Inflammatory macrophage (primary cell): ENCODE data around the gene ADAM15.

Source experiments
- DNase-seq, 2 donors: peaks; one replicate each; pipeline ENCODE4 v3.0.0-alpha.2; 2020 to 2022

ADAM15 gene

DNA sequence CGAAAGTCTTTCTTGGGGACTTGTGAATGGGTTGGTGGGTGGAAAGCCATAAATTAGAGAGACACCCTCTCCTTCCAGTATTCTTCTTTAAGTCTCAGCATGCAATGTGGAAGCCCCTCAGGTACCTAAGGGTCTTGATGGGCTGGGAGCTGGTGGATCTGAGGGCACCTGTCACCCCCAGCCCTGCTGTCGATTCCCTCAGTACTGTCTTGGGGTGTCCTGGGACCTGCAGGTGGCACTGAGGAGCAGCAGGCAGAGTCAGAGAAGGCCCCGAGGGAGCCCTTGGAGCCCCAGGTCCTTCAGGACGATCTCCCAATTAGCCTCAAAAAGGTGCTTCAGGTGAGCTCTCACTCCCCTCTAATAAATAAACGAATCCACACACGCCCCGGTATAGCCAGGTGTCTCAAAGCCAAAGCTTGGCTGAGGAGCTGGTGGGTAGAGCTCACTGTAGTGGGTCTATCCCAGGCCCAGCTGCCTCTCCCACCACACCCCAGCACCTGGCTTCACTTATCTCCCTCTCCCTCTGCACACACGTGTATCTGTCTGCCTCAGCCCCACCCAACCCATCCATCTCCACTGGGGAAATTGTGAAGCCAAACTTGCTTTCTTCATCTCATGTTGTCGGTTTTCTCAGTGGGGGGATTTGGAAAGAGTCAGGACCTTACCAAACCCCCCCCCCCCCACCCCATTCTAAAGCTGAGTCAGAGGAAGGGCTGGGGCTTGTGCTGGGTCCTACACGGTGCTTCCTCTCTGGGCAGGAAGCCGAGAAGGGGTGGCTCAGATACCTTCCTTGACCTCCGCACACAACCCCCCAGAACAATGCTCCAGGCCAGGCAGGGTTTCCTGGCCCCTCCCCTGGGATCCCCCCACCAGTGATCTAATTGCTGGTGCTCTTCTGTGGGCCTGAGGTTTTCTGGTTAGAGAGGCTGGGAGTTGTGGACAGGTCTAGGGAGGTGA lies 1.6 kb downstream of the ADAM15 start:
- no peak for DNase-seq

DNA sequence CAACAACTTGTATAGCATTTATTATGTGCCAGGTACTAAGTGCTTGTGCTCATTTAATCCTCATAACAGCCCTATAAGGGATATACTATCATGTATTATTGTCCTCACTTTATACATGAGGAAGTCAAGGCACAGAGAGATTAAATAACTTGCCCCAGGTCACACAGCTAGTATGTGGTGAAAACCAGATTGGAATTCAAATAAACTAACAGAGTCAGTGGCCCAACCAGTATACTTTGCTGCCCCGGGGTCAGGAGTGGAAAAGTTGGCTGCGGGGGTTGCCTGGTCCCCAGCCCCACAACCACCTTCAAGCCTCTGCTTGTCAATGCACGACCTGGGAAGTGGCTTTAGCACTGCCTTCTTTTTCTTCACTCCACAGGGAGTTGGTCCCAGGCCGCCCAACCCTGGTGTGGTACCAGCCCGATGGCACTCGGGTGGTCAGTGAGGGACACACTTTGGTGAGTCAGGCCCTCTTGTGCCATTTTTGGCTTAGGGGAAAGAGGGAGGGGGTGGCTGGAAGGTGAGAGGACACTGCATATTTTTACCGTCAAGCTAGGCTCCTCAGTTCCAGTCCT lies 2.5 kb downstream of the ADAM15 start:
- no peak for DNase-seq

- no peak for DNase-seq
Observed at GRCh38 chr1:155057104-155057503, 6.0 kb downstream of the ADAM15 start.

DNA sequence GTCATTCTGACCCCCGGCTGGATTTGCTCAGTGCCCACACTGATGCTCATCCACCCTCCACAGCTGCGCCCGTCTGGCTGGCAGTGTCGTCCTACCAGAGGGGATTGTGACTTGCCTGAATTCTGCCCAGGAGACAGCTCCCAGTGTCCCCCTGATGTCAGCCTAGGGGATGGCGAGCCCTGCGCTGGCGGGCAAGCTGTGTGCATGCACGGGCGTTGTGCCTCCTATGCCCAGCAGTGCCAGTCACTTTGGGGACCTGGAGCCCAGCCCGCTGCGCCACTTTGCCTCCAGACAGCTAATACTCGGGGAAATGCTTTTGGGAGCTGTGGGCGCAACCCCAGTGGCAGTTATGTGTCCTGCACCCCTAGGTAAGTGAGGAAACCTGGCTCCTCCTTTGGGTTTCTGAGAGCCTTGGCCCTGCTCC lies 6.7 kb downstream of the ADAM15 start:
- no peak for DNase-seq

GRCh38 chr1:155060736-155061135 lies 9.6 kb downstream of the ADAM15 start:
- DNase-seq = no peak

DNA sequence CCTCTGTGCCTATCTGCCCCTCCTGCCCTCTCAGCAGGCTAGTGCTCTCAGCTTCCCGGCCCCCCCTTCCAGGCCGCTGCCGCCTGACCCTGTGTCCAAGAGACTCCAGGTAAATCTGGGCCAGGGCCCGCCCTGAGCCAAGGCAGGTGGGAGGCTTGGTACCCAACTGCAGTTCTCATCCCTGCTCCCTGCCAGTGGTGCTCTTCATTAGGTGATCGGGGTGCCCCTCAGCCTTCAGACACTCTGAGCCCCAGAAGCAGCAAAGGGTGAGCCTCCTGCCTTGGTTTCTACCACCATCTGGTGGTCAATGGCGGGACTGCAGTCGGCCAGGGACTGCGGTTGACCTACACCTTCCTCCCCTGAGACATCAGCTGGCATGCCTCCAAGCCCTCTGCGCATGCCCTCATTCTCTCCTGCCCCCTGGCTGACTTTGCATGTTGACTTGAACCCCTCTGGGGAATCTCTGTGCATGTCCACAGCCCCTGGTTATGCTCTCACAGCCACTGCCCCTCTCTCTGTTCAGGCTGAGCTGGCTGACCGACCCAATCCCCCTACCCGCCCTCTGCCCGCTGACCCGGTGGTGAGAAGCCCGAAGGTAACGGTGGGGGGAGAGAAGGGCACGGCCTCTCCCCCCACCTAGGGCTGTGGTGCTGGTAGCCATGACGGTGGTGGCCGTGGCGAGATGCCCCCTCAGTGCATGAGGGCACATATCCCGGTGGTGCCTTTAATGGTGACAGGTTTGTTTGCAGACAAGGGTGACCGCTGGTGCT lies 10.4 kb downstream of the ADAM15 start:
- DNase-seq = peak; percentile 82 to 84

- no peak for DNase-seq
Observed at GRCh38 chr1:155062151-155062686, 11.1 kb downstream of the ADAM15 start.

GRCh38 chr1:155062702-155063411 lies 11.7 kb downstream of the ADAM15 start:
- peak; percentile 52 to 53 for DNase-seq

DNA sequence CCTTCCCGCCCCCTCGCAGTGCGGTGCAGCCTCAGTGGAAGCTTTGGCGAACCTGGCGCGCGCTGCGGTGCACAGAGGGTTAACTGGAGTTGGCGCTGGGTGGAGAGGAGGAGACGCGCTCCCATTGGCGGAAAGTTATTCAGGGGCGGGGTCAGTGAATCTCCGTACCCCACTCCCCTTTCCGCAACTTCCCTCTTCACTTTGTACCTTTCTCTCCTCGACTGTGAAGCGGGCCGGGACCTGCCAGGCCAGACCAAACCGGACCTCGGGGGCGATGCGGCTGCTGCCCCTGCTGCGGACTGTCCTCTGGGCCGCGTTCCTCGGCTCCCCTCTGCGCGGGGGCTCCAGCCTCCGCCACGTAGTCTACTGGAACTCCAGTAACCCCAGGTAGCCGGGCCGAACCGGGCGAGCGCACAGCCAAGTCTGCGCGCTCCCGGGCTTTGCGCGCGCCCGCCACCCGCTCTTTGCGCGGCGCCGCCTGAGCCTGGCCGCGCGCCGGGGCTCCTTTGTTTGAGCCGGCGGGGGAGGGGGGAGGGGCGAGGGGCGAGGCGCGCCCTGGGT lies 12.5 kb downstream of the ADAM15 start, which contains the start of gene EFNA4:
TSS of gene EFNA4 (plus strand) at position 191 of the 561 bp plus-strand sequence. CDS start at position 275, 84 bp downstream.
- DNase-seq = peak; percentile 80 to 81

GRCh38 chr1:155064111-155064831 lies 13.2 kb downstream of the ADAM15 start:
- DNase-seq = no peak

DNA sequence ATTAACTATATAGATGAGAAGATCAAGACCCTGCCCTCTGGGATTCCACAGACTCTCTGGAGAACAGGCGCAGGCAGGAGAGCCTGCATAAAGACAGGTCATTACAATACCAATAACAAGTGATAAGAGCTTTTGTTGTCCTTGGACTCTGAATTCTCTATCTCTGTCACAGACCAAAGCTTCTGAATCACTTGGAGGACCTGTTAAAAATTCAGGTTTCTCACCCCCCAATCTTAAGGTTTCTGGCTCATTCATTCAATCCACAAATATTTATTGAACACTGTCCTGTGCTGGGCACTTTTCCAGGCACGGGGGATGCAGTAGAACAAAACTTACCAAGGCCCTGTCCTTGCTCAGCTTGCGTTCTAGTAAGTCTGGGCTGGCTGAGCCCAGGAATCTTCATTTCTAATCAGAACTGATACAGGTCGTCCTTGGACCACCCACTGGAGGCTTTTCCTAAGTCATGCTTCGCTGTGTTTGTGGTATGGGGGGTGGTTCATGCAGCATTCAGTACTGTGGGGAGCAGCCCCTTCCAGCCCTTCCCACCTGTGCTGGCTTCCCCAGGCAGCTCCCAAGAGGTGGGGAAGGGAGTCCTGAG lies 13.8 kb downstream of the ADAM15 start:
- no peak for DNase-seq

GRCh38 chr1:155066777-155067176 lies 15.7 kb downstream of the ADAM15 start:
- no peak for DNase-seq

DNA sequence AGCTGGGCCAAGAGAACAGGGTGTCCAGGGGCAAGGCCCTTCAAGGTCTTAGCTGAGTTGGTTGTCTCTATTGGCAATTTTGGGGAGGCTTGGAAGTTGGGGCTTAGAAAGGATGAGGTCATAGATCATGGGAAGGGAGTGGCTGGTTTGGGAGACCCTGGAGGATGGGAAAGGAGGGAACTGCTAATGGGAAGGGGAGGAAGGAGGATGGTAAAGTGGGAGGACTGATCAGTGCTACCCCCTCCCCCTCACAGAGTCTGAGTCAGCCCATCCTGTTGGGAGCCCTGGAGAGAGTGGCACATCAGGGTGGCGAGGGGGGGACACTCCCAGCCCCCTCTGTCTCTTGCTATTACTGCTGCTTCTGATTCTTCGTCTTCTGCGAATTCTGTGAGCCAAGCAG lies 17.5 kb downstream of the ADAM15 start:
- no peak for DNase-seq

DNA sequence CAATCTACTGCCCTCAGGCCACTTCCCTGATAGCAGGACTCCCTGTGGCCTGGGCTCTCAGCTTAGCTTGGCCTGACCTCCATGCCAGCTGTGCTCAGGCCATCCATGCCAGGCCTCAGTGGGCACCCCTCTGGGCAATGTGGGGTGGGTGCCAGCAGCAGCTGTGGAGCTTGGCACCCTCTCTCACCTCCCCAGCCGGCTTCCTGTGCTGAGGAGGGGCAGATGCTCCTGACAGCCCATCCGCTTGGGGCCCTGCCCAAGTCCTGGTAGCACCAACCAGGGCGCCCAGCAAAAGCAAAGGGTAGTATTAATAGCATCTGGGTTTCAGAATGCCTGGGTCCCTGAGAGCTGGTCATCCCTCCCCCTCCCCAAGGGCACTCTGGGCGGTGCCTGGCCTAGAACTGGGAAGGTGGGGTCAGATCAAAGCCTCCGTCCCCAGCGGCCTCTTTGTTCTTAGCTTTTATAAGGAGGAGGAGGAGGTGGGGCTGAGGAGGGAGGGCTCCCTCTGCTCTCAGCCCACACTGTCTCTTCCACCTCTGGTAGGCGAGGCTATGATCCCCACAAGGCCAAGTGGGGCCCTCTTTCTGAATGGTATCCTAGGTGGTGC lies 18.5 kb downstream of the ADAM15 start:
- no peak for DNase-seq

GRCh38 chr1:155070158-155070621 lies 19.1 kb downstream of the ADAM15 start:
- no peak for DNase-seq

DNA sequence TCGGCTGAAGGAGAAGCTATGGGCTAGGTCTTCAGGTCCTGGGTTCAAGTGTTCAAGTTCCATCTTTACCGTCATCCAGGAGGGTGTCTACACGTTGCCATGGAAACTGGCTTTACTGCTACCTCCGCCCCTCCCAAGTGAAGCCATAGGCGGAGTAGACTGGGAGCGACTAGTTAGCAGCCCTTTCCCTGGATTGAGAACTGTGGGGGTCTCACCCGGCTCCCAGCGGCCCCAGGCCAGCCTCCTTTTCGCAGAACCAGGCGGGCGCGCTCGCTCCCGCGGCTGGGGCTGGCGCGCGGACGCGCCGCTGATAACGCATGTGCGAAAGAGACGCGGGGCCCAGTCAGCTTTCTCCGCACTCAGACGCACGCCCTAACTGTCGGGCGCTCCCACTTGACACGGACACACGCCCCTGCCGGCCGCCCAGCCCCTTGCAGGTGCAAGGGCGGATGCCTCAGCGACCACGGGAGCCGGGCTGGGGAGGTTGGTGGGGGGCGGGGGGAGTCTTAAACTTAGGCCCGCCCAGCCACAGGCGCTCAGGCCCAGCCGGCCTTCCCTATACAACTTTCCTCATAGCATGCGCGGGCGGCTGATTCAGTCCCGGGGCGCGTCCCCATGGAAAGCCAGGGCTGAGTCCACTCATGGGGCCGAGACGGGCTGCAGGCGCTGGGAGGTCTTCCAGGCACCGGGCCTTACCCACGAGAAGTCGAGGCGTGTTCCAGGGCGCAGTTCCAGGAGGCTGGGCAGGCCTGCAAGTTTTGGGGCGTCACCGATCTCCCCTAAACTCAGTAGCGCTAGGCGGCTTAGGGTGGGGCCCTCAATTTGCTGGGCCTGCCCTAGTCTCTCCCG lies 19.8 kb downstream of the ADAM15 start:
- peak; percentile 63 to 79 for DNase-seq

GRCh38 chr1:155071701-155072100 lies 20.6 kb downstream of the ADAM15 start:
- DNase-seq = peak; percentile 8 to 40

DNA sequence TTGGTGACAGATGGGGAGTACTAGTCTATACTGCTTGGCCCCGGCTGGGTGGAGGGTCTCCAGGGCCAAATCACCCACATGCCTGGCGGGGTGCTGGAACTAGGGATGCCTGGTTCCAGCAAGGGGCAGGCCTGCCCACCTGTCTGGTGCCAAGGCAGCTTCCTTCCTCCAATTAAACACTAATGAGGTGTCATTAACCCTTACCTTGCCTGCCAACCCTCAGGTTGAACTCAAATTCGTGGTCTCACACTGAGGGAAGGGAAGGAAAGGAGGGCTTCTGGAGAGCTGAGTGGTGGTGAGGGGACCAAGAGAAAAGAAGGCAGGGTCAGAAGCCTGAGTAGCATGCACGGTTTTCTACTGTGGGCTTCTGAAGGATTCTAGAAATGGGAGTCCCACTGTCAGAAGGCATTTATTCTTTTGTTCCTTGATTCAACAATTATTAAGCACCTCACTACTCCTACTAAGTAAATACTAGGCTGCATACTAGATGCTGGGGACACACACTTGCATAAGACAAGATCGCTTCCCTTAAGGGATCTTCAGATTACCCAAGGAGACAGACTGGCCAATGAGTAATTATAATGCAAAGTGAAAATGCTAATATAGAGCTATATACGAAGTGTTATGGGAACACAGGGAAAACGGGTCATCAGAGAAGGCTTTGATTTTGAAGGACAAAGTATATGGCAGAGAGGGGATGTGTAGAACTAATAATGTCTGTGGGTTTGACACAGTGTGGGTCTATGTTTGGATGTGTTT lies 21.6 kb downstream of the ADAM15 start:
- DNase-seq = peak; percentile 23
